ENCODE data around the gene ENTPD5.
A peak's percentile ranks its signal among the peaks of the same experiment; 100 is the strongest.
"Not testable (repeated sequence)": the region's sequence is repeated elsewhere in the genome, so short reads cannot be mapped to it uniquely, and the experiment has no call there.

ENTPD5 gene, protein sequence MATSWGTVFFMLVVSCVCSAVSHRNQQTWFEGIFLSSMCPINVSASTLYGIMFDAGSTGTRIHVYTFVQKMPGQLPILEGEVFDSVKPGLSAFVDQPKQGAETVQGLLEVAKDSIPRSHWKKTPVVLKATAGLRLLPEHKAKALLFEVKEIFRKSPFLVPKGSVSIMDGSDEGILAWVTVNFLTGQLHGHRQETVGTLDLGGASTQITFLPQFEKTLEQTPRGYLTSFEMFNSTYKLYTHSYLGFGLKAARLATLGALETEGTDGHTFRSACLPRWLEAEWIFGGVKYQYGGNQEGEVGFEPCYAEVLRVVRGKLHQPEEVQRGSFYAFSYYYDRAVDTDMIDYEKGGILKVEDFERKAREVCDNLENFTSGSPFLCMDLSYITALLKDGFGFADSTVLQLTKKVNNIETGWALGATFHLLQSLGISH

DNA sequence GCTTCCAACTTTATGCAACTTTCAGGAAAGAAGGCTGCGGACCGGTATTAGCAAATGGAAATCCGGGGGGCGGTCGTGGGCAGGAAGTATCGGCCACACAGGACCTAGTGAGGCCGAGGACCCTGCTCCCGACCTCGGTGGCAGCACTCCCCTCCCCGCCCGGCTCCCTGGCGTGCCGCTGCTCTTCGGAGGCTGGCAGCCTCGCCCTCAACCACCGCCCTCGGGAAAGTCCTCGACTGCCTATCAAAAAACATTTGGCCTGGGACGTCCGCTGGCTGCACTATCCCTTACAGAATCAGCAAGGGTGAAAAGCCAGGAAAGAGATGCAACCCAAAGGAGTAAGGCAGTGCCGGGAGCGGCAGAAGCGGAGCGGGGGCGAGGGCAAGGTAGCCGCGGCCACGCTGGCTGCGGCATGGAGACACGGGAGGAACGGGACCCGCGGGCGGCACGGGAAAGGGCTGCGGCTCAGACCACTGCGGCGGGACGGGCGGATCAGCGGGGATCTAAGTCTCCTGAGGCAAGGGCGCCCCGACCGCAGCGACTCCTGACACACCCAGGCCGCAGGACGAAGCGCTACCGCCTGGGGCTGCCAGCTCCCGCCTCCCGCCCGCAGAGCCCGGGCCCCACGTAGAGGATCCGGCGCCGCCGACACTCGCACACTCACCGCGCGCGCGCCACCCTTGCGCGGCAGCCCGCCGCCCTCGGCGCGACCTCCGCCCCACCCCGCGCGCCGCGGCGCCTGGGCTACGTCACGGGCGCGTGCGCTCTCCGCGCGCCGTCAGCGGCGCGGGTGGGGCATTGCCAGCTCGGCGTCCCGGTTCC, at the start of gene ENTPD5, which contains the start of gene BBOF1:
Gene ENTPD5, minus strand, starts transcription at position 703 of the 822 bp plus-strand sequence. CDS start 31,186 bp downstream, outside the sequence.
Gene BBOF1, plus strand, starts transcription at position 764 of the 822 bp plus-strand sequence. CDS start 130 bp downstream, outside the sequence.
- peak; percentile 68 to 81 for DNase-seq

DNA sequence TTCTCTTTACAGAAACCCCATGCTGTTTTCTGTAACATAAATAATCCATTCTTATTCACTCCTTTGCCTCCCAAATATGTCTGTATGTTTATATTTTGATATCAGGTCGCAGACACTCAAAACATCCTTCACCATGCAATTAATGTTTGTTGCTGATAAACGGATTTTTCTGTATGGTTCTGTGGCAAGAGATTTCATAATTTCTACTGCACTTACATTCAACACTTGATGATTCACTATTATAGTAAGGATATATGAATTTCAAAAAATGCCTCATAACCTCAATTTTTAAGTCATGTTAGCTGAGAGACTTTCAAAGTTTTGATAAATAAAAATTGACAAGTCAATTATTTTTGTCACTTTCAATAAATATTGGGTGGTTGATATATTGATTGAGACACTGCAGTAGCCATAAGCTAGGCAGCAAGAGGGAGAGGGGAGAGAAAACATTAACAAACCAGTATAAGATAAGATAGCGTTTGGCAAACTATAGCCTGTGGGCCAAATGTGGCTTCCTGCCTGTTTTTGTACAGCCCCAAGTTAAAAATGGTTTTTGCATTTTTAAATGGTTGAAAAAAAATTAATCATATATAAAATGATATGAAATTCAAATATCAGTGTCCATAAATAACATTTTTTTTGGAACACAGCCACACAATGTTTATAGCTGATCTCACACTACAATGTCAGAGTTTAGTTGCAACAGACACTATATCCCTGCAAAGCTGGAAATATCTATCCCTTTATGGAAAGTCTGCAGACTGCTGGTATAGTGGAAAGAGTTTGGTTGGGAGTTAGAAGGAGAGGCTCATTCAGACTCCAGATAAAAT, 46.9 kb upstream of the ENTPD5 start:
- DNase-seq, result no peak

DNA sequence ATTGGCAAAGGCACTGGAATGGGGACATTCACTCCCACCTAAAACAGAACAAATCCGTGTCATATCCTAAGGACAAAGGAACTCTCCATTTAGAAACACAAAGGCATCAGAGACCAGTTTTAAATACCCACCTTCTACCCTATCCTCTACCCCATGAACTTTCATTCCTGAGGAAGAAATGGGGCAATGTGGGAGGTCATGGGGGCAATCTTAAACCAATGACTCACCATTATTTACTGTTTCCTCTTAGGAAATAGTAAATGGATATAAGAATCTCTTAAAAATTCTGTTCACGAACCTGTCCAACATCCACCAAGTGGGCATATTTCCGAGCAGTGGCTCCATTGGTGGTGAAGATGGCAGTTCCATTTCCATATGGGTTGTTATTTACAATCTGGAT, 45.8 kb upstream of the ENTPD5 start:
- DNase-seq, result no peak

DNA sequence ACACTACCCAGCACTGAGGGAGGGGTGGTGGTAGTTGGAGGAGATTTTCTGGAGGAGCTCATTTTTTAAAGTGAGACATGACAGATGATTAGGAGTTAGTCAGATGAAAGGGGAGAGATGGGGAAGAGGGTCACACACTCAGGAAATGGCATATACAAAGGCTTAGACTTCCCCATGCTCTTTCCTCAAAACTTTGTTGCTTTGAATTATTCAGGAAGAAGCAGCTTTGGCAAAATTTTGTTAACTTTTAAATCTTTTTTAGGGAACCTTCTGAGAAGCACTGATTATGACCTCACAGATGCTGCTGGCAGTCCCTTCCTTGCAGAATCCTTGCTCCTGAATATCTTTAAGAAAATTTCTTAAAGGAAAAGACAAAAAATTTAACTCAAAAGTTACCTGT, 45.3 kb upstream of the ENTPD5 start:
- DNase-seq, result no peak

DNA sequence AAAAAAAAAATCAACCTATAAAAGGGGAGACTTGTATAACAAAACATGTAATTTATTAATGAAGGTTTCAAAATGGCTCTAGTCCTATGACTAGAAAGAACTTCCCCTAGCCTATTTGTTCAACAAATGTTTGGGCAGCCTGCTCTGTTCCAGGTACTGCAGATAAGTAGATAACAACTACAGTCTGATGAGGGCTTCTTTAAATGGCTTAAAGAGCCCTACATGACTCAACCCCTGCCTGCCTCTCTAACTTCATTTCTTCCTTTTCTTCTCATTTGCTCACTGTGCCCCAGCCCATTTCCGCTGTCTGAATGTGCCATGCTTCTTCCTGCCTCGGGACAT, 43.7 kb upstream of the ENTPD5 start:
- no peak for DNase-seq

DNA sequence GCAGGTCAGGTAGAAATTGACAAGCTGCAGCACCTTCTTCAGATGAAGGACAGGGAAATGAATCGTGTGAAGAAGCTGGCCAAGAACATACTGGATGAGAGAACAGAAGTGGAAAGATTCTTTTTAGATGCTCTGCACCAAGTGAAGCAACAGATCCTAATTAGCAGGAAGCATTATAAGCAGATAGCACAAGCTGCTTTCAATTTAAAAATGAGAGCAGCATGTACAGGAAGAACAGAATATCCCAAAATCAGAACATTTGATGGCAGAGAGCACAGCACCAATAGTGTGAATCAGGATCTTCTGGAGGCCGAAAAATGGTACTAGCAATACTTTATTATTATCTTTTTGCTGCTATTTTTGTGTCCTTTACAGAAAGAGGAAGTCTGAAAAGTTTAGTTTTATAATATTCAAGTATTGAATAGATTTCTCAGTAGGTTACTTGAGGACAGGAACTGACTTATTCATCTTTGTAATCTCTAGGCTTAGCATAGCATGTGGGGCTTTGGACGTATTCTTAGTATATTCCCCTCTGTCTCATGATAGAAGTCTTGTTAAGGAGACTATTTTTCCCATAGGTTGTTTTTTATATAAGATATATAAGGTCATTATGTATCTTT, 30.9 kb upstream of the ENTPD5 start:
- DNase-seq, result no peak

DNA sequence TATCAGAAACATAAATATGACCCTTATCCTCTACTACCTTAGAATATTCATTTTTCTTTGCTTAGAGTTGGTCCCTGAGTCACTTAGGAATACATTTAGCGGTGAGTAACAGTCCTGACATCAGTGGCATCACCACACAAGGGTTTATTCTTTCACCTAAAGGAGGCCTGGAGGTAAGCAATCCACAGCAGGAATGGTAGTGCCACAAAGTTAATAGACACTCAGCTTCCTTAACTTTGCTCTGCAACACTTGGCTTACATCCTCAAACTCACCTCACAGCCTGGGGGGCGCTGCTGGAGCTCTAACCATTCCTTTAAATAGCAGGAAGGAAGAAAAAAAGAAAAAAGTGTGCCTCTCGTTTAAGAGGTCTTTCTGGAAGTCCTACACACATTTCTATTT, 29.2 kb upstream of the ENTPD5 start:
- no peak for DNase-seq

DNA sequence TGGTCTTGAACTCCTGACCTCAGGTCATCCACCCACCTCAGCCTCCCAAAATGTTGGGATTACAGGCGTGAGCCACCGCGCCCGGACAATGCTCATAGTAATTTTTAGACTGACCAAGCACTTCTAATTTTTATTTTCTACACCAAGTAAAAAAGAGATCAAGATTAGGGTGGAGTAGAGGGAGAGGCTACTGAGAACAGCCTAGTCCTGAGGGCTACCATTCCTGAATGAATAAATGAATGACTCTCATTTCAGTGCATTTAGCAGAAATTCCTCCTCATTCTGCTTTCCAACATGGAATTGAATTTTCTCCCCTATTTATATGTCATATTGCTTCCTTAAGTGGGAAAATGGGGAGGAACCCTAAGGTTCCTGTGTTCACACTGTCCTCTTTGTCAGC, 26.4 kb upstream of the ENTPD5 start:
- no peak for DNase-seq

DNA sequence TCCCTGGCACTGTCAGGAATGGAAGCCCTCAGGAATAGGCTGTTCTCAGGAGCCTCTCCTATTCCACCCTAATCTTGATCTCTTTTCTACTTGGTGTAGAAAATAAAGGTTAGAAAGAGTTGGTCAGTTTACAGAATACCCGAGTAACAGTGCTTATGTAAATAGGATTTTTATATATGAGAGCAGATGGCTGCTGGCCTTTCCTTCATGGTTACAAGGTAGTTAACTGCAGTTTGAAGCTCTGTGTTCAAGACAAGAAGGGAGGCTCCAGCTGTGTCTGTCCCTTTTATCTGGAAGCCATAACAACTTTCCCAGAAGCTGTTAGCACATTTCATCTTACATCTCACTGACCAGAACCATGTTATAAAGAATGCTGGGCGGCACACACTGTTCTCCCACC, 23.2 kb upstream of the ENTPD5 start:
- no peak for DNase-seq

DNA sequence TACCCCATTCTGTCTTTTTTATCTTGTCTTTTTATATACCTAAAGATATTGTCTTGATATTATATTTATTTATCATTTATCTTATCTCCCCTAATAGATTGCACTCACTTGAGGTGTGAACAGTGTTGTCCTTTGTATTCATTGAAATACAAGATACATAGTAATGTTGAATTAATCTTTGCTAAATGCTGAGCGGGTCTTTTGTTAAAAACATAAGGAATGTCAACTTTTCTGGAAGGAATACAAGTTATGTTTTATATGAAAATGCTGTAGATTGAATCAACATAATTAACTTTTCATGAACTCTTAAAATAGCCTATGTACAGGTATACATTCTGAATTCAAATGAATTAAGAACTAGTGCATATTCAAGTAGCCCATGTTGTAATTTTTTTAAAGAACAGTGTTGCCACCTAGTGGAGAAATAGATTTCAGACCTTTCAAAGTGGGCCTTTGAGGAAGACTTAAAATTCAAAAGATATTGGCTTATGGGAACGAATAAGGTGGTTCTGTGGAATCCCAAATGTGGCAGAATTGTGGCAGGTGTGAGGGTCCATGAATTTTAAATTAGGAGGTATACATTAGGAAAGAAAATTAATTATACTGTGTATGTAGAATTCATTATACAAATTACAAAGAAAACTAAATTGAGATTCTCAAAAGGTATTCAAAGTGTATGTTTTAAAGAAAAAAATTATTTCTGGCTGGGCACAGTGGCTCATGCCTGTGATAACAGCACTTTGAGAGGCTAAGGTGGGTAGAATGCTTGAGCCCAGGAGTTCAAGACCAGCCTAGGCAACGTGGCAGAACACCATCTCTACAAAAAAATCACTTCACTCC, 19.2 kb upstream of the ENTPD5 start:
- peak in 1 of 2 experiments; percentile 13 for DNase-seq

DNA sequence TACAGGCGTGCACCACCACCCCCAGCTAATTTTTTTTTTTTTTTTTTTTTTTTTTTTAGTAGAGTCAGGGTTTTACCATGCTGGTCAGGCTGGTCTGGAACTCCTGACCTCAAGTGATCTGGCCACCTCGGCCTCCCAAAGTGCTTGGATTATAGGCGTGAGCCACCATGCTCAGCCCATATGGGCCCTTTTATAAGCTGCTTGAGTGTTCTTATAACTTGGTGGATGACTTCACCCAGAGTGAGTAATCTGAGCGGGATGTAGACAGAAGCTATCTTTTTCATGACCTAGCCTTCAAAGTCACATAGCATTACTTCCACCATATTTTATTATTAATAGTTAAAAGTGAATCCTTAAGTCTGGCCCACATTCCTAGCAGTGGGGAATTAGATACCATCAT, 16.5 kb upstream of the ENTPD5 start:
- no peak for DNase-seq

DNA sequence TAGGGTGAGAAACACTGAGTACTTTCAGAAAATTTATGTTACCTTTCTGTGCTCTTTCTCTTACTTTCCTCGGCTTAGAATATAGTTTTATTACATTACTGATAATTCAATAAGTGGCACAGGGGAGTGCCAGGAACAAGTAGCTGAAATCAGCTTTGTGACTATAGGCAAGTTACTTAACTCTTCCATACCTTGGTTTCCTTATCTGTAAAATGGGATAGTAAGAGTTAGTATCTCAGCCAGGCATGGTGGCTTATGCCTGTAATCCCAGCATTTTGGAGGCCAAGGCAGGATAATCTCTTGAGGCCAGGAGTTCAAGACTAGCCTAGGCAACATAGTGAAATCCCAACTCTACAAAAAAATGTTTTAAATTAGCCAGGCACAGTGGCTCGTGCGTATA, 15.5 kb upstream of the ENTPD5 start:
- DNase-seq, result no peak

DNA sequence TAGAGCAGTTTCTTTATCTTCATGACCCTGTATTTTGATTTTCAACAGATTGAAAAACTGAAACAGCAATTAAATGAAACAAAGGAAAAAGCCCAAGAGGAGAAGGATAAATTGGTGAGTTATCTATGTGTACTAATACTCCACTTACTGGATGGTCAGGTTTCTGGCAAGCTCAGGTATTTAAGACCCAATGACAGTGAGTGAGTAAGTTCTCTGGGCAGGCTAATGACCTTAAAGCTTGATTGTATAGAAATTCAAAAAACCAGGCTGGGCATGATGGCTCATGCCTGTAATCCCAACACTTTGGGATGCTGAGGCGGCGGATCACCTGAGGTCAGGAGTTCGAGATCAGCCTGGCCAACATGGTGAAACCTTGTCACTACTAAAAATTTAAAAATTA, 10.0 kb upstream of the ENTPD5 start:
- no peak for DNase-seq

DNA sequence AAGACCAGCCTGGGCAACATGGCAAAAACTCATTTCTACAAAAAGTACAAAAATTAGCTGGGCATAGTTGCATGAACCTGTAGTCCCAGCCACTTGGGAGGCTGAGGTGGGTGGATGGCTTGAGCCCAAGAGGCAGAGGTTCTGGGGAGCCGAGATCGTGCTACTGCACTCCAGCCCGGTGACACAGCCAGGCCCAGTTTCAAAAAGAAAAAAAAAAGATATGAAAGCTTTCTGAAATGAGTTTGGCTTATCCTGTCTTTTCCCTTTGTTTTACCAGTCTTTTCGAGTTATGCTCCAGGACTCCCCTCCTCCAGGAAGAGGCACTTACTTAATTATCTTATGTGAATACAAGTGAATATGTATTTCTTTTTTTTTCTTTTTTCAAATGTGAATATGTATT, 3.3 kb upstream of the ENTPD5 start:
- no peak for DNase-seq

DNA sequence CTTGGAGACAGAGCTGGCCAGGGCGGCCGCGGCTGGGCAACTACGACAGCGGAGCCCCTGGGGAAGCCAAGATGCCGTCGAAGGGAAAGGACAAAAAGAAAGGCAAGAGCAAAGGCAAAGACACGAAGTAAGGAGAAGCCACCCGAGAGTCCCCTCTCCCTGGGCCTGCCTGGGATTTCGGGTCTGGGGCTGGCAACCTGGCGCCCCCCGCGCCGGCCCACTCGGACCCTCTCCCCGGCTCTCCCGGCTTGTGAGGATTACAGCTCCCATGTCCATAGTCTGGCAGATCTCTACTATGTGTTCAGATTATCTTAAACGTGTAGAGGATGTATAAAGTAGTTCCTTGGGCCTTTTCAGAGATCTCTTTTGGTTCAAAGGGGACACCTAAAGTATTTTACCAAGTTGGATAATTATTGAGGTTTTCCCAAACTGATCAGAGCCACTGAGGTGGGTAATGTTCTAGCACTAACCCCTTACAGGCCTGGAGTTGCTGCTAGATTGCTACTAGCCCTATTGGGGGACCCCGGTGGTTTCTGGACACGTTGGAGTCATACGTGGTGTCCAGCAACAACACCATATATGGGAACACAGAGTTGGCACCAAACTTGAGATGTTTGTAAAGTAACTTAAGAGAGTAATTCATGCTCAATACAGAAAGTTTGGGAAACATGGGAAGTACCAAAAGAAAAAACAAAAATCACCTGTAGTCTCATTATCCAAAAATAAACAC, 485 bp upstream of the ENTPD5 start:
- DNase-seq, result no peak

DNA sequence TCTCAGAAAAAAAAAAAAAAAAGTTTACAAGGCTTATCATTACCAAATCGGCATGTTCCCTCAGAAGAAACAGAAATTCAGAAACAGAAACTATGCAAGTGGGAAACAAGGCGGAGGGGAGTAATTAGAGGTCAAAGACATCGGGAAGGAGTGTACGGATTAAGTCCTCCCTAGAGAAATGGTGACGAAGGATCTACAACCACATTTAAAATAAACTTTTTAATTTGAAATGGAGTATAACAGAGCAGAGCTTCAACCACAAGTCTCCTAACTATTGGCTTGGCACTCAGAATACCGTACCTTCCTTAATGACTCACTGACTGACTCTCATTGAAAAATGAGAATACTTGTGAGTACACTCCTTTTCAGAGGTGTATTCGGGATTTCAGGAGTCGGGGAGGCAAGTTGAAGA, 908 bp downstream of the ENTPD5 start:
- DNase-seq, result no peak

DNA sequence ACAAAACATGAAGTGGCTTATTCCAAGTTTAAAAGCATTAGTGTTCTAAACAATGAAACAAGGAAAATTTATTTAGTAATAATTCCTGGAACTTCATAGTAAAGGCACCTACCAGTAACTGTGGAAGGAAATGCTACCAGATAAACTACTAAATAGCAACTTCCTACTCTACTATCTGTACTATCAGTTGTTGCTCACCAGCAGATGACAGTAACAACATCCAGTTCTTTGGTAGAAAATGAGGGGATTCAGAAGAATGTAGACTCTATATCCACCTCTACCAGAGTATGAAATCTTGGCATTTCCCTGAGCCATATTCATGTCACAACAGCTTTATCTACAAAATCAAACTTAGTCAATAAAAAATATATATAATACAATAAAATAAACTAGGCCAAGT, 3.1 kb downstream of the ENTPD5 start:
- no peak for DNase-seq

DNA sequence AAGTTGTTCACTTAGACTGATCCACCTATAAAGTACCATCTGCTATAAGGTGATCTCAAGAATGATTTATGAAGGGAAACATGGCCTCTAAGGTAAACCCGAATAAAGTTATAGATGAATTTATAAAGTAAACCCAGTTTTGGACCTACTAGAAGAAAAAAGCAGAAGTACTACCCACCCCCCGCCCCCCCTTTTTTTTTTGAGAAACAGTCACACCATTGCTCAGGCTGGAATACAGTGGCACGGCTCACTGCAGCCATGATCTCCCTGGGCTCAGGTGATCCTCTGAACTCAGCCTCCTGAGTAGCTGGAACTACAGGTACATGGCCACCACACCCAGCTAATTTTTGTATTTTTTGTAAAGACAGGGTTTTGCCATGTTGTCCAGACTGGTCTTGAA, 3.9 kb downstream of the ENTPD5 start:
- DNase-seq, result no peak

DNA sequence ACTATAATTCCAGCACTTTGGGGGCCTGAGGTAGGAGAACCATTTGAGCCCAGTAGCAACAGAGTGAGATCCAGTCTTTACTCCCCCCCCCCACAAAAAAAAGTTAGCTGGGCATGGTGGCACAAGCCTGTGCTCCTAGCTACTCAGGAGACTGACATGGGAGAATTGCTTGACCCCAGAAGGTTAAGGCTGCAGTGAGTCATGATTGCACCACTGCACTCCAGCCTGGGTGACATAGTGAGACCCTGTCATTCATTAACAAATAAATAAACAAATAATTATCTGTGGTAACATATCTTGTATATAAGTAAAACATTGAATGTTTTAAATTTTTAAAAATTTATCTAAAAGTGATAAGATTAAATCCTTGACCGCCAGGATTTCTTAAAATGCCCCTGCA, 4.8 kb downstream of the ENTPD5 start:
- no peak for DNase-seq

DNA sequence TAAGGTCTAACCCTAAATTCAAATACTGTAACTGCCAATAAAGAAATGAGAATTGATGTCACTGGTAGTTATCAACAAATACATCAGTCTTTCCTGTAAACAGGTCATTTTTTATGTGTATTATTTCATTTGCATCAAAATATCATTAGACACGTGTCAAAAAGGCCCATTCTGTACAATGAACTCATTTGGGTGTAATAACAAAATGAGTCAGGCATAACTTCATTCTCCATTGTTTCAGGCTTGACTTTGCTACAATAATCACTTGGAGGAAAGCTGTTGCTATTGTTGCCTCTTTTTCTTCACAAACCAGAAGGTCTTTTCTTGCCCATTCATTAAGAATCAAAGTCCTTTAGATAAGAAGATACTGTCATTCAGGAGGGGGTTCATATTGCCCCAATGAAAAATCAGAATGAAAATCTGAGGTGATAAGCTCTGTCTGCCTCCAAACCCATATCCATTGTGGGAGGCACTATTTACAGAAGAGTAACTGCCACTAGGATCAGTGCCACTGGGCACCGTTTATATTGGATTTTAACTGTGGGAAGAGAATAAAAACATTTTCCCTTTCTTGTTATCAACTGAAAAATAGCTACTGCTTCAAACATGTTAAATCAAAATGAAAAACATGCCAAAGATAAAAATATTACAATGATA, 10.1 kb downstream of the ENTPD5 start:
- DNase-seq, result no peak

DNA sequence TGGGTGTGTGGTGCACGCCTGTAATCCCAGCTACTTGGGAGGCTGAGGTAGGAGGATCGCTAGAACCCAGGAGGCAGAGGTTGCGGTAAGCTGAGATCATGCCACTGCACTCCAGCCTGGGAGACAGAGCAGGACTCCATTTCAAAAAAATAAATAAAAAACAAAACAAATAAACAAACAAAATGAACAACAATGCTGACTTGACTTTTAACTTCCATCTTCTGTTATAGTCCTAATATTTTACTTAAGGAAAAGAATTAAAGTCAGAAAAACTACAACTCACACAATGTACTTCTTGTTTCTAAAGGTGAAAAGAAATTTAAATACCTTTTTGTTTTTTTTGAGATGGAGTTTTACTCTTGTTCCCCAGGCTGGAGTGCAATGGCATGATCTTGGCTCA, 13.4 kb downstream of the ENTPD5 start:
- DNase-seq, result not testable (repeated sequence)

Measured in NCI-H187 (cell line).